DOHH2 (cell line): ENCODE data around the gene MAP6.

Source experiments
- CTCF ChIP-seq: fragments of 200-600 bp; sonication (generic); IDR thresholded peaks from one replicate; pipeline ENCODE4 v1.5.1; 2014; ENCODE audit warnings: antibody characterized with exemption, mild to moderate bottlenecking, low read depth, low read length; ENCODE audit not compliant: poor library complexity, severe bottlenecking
- EZH2phosphoT487 ChIP-seq: fragments of 200-600 bp; sonication (generic); IDR thresholded peaks from 2 replicates; pipeline ENCODE4 v1.6.1; 2017; ENCODE audit warnings: borderline replicate concordance, mild to moderate bottlenecking, antibody characterized with exemption, low read length, moderate library complexity, mixed read lengths

GRCh38 chr11:75631086-75631730 lies 37.6 kb downstream of the MAP6 start:
- TF ChIP-seq EZH2phosphoT487, result no peak
- TF ChIP-seq CTCF, result no peak
